GM18498 (cell line): ENCODE data around the gene PTPRN2.
"Not testable (repeated sequence)": the region's sequence is repeated elsewhere in the genome, so short reads cannot be mapped to it uniquely, and the experiment has no call there.

ENCODE experiments used
- ATAC-seq: cut with Tn5 transposase; IDR thresholded peaks from one replicate; pipeline ENCODE4 v1.9.1; 2021; ENCODE audit warnings: mild to moderate bottlenecking, moderate library complexity; ENCODE audit not compliant: unreplicated experiment

The PTPRN2 gene

DNA sequence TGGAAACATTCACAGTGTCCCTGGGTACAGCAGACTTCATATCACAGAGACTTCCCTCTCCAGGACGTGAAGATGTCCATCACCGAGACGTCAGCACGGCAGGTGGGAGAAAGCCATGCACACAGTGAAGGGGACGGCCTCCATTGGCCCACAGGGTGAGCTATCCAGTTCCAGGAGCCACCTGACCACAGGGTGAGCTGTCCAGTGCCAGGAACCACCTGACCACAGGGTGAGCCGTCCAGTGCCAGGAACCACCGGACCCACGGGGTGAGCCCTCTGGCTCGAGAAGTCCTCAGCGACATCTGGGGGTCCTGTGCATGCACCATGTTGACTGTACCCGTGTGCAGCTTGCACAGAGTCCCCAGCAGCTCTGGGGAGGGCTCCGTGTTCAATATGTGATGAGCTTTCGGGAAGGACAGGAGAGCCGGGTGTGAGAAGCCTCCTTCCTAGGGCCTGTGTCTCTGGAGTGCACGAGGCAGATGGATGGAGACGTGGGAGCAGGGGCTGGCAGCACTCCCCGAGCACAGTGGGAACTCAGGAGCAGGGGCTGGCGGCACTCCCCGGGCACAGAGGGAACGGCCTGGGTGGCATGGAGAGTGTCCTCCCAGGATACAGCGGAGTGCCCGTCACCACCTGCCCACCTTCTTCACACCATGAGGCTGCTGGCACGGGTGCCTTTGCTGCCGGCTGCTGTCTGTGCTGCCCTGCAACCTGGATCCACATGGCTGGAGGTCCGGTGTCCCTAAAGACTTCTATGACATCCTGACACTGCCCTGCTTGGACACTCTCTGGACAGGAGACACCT lies 634.6 kb downstream of the PTPRN2 start:
- no peak for ATAC-seq

DNA sequence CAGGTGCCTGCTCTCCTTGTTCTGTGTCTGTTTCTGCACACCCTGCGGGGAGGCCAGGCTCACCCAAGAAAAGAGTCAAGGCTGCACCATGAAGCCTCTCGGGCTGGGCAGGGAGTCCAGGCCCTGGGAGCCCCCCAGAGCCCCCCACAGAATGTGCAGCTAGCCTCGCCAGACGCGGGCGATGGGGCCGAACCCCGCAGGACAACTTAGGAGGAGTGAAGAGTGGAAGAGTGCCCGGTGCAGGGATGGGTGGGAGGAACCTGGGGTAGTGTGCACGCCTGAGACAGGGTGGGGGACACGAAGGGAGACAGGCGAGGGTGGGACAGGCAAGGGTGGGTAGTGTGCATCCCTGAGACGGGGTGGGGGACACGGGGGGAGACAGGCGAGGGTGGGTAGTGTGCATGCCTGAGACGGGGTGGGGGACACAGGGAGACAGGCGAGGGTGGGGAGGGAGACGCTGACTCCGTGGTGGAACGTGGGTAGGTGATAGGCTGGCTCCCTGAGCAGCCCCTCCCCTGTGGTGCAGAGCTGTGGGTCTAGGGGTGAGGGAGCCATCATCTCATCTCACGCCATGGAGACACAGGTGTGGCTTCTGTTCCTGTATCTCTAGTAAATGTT lies 635.5 kb downstream of the PTPRN2 start:
- no peak for ATAC-seq

DNA sequence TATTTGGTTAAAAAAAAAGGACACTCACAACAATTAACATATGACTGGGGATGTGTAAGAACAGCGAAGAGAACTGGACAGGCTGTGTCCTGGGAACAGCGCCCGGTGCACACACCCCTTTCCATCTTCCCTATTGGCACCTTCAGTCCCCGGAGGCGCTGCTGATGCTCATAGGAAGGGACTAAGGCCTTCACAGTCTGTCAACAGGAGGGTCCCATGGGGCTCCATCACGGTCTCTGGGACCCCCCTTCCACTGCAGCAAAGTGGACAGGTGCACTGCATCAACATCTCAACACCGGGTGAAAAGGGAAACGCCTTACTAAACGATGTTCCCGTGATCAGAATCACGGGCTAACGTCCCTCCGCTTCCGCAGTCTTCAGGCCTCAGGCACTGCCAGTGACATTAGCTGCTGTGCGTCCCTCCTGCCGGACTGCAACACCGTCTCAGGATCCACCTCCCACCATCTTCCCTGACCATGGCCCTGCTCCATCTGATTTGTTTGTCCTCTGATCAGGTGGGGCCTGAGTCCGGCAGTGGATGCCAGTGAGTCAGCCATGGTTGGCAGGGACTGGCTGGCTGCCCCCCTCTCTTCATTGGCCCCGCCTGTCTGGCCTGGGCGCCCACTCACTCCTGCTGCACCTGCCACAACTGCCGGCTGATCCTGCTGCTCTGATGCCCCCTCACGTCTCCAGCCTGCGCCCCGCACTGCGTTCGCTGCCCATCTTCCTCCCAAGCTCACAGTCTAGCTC lies 636.1 kb downstream of the PTPRN2 start:
- no peak for ATAC-seq

DNA sequence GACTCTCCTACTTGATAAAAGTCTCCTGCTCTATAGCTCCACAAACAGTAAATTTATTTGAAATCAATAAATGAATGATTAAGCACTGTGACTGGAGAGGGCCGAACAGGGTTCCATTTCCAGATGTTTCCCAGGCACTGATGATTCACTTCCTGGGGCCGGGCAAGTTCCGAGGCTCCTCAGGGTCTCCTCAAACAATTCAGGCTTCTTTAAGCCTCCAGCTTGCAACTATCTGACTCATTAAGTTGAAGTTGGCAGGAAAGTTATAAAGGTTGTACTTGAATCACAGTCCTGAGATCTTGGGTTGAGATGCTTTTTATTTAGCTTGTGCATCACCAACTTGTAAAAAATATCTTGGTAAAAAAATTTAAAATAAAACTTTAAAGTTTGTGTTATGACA lies 637.9 kb downstream of the PTPRN2 start:
- no peak for ATAC-seq

DNA sequence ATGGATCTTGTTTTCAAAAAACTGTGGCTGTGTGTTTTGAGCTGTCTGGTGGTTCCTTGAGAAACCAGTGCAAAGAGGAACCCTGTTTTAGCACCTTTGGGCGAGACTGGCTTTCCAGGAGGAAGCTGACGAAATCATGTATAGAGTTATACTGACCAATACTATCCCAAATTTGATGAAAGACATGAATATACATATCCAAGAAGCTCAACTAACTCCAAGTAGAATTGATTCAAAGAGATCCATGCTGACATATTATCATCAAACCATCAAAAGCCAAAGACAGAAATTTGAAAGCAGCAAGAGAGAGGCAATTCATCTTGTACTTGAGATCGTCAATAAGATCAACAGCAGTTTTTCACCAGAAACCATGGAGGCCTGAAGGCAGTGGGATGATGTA lies 640.1 kb downstream of the PTPRN2 start:
- no peak for ATAC-seq

DNA sequence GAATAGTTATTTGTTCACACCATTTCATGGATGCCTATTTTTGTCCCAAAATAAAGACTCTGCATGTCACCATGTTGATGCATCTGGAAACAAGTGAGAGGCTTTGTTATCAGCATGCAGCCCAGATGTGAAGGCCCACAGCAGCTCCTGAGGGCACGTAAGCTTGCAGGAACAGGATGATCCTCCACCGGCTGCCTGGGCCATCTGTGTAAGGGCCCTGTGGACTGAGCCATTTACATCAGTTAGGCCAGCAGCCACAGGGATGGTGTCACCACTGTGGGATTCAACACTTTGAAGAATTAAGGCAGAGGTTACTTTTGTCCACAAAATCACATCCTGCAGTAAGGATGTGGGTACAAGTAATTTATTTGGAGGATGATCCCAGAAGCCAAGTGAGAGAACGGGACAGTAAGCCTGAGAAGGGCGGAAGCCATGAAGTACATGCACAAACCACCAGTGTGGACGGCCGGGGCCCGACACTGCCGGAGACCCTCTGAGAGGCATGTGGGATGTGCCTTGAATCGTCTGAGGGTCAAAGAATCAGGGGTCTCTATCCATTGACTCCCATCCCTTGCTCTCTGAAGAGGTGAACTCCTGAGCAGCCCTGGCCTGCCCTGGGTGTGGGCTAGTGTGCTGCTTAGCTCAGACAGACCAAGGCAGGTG lies 641.1 kb downstream of the PTPRN2 start:
- ATAC-seq = no peak

DNA sequence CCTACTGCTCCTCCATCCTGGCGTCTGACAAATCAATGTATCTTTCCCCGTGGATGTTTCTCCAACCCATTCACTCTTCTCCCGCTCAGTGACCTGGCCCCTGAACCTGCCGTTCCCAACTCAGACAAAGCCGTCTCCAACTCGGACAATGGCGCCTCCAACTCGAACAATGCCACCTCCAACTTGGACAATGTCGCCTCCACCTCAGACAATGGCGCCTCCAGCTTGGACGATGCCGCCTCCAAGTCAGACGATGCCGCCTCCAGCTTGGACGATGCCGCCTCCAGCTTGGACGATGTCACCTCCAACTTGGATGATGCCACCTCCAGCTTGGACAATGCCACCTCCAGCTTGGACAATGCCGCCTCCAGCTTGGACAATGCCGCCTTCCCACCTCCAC lies 642.2 kb downstream of the PTPRN2 start:
- ATAC-seq = no peak

DNA sequence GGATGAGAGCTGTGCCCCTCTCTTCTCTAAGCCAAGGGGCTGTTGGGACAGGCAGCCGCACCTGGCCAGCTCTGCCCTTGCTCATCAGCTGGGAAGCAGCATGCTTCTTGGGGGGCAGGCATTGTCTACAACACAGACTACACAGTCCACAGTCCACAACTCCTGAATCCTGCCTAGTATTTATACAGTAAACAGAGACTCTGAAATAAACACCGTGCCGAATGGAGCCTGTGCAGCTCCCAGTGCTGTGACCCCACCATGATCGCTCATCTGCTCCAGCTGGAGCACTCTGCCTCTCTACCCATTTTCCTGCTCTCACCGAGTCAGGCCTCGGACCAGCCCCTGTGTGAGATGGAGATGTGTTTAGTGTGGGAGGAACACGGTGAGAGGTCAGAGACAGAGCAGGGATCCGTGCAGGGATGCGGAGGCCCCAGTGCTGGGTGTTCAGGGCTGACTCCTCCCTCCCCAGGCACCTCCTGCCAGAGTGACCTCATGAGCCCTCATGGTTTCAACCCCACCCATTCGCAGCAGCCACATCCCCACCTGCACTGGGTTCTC lies 642.8 kb downstream of the PTPRN2 start:
- ATAC-seq = no peak

DNA sequence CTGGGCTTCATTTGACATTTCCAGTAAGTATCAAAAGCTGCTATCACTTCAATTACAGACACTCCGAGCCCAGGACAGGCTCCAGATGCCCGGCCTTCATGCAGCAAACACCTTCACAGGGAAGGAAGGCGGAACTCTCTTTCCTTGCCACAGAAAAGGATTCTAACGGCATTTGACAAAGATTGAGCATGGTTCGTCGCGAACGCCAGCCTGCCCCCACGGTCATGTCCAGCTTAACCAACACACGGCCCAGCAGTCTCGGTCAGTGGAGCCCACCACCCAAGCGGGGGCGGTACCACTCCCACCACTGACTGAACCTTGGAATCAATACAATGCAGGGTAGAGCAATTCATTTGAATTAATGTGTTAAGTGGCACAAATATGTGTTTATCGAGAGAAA lies 643.6 kb downstream of the PTPRN2 start:
- ATAC-seq = no peak

DNA sequence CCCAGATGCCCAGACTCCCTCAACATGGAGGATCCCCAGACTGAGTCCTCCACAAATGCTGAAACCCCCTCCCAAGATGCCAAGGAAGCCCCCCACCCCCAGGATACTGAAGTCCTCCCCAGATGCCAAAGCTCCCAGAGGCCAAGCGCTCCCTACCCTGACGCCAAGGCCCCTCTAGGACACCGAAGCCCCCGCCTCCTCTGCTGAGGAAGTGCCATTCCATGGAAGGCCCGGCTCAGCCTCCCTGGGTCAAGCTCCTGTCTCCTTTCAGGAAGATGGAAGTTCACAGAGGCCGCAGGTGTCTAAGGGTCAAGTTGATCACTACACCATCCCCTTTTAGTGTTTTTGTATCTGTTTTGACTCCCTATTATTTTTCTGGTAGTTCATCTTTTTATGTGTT lies 644.1 kb downstream of the PTPRN2 start:
- no peak for ATAC-seq

DNA sequence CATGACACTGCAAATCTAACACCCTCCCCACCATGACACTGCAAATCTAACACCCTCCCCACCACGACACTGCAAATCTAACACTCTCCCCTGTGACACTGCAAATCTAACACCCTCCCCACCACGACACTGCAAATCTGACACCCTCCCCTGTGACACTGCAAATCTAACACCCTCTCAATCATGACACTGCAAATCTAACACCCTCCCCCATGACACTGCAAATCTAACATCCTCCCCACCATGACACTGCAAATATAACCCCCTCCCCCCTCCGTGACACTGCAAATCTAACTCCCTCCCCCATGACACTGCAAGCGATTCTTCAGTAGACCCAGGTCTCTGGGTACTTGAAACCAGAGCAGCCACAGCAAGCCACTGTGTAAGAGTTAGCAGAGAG lies 646.4 kb downstream of the PTPRN2 start:
- ATAC-seq = no peak

DNA sequence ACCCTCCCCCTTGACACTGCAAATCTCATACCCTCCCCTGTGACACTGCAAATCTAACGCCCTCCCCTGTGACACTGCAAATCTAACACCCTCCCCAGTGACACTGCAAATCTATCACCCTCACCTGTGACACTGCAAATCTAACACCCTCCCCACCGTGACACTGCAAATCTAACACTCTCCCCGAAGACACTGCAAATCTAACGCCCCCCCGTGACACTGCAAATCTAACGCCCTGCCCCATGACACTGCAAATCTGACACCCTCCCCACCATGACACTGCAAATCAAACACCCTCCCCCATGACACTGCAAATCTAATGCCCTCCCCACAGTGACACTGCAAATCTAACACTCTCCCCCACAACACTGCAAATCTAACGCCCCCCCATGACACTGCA lies 647.1 kb downstream of the PTPRN2 start:
- ATAC-seq = no peak

DNA sequence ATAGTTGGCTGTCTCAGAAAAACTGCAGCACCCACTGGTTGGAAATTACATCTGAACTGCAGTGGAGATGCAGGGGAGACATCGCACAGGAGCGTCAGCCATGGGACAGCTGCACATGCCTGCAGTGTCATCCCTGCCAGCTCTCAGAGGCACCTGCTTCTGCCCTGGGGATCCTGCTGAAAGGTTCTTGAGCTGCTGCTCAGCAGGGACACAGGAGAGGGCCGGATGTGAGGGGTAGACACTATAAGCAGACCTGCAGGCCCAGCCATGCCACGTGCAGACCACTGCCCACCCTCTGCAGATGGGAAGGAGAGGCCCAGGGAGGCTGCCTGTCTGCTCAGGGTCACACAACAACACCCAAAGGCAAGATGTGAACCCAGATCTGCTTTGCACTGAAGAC lies 649.4 kb downstream of the PTPRN2 start:
- no peak for ATAC-seq

DNA sequence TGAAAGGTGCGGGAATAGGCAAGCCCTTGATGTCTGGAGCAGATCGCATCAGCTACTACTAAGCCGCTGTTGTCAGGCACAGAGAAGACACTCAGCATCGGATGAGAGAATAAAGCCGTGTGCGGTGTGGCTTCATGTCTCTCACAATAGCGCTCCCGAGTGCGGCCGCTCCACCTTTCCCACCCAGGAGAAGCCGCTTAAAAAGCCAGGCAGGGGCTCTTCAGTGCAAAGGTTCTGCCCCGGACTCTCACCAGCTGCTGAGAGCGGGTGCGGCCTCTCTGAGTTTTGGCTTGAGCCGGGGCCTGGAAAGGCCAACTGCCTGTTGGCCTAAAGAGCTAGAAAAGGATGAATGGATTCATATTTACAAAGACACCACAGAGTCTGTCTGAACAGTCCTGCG lies 650.2 kb downstream of the PTPRN2 start:
- ATAC-seq = no peak

DNA sequence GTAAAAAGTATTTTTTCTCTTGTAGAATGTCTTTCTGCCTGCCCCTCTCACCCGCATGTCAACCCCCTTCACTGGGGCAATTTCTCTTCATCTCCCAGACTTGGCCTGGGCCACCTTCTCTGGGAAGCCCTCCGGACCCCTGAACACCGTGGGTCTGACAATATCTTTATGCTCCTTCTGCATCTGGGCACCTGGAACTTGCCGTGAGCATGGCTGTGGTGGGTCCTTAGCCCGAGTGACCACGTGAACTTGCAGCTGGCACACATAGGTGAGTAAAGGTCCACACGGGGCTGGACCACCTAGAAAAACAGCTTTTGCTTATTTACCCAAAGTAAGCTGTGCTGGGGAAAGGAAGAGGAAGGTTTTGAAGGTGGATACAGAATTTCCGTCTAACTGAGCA lies 650.6 kb downstream of the PTPRN2 start:
- no peak for ATAC-seq

DNA sequence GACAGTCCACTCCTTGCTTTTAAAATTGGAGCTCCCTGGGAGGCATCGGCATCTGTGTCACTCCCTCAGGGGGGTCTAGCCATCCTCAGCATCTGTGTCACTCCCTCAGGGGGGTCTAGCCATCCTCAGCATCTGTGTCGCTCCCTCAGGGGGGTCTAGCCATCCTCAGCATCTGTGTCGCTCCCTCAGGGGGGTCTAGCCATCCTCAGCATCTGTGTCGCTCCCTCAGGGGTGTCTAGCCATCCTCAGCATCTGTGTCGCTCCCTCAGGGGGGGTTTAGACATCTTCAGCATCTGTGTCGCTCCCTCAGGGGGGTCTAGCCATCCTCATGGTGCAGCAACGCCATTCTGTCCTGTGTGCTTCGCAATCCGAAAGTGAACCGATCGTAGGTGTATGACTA lies 651.9 kb downstream of the PTPRN2 start:
- ATAC-seq = not testable (repeated sequence)

DNA sequence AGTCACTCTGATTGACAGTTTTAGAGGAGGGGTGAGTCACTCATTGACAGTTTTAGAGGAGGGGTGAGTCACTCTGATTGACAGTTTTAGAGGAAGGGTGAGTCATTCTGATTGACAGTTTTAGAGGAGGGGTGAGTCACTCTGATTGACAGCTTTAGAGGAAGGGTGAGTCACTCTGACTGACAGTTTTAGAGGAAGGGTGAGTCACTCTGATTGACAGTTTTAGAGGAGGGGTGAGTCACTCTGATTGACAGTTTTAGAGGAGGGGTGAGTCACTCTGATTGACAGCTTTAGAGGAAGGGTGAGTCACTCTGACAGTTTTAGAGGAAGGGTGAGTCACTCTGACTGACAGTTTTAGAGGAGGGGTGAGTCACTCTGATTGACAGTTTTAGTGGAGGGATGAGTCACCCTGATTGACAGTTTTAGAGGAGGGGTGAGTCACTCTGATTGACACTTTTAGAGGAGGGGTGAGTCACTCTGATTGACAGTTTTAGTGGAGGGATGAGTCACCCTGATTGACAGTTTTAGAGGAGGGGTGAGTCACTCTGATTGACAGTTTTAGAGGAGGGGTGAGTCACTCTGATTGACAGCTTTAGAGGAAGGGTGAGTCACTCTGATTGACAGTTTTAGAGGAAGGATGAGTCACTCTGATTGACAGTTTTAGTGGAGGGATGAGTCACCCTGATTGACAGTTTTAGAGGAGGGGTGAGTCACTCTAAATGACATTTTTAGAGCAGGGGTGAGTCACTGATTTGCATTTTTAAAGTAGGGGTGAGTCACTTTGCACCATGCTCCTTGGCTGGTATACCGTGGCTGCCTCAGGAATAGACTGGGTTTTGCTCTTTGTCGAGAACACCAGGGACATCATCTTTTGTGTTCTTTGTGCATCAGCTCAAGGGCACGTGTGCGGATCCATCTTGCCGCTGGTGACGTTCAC lies 654.1 kb downstream of the PTPRN2 start:
- ATAC-seq = not testable (repeated sequence)

DNA sequence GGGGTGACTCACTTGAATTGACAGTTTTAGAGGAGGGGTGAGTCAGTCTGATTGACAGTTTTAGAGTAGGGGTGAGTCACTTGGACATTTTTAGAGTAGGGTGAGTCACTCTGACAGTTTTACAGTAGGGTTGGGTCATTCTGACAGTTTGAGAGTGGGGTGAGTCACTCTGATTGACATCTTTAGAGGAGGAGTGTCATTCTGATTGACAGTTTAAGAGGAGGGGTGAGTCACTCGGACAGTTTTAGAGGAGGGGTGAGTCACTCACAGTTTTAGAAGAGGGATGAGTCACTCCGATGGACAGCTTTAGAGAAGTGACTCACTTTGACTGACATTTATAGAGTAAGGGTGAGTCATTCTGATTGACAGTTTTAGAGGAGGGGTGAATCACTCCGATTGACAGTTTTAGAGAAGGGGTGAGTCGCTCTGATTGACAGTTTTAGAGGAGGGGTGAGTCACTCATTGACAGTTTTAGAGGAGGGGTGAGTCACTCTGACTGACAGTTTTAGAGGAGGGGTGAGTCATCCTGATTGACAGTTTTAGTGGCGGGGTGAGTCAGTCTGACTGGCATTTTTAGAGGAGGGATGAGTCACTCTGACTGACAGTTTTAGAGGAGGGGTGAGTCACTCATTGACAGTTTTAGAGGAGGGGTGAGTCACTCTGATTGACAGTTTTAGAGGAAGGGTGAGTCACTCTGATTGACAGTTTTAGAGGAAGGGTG lies 655.0 kb downstream of the PTPRN2 start:
- no peak for ATAC-seq

DNA sequence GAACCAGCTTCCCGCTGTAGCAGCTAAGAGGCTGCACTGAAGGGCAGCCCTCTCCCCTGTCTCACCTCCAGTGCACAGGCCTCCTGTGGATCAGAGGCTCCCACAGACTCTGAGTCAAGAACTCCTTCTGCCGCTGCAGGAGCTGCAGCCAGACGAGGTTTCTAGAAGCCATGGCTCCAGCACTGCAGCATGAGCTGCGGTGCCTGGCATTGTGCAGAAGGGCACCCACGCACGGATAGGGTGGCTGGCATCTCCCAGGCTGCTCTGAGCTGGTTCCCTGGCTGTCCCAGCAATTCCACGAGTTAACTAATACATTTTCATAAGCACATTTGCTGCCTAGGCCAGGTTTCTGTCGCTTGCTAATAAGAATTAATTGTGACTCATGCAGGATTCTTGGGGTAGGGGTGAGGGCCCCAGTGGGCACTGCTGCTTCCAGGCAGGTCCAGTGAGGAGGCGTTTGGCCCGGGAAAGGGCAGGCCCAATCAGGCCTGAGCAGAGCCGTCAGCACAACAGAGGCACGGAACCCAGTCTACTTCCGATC lies 656.6 kb downstream of the PTPRN2 start:
- no peak for ATAC-seq
